Neuronal stem cell (in vitro differentiated cells): ENCODE data around the gene ARHGEF28.

Source experiments
- DNase-seq: peaks from one replicate; pipeline ENCODE4 v3.0.0-alpha.2; 2013; ENCODE audit warnings: low spot score
- H2AFZ ChIP-seq: one replicate; pipeline ENCODE4 v1.6.1; 2013; ENCODE audit warnings: mild to moderate bottlenecking, low read length, inconsistent platforms
- H2AK5ac ChIP-seq: 2 replicates; pipeline ENCODE4 v1.6.1; 2013; ENCODE audit warnings: low read depth, mild to moderate bottlenecking, inconsistent platforms, low read length, moderate library complexity, mixed read lengths
- H2BK120ac ChIP-seq: 2 replicates; pipeline ENCODE4 v1.6.1; 2013; ENCODE audit warnings: low read depth, mild to moderate bottlenecking, inconsistent platforms, low read length, moderate library complexity, mixed read lengths
- H2BK12ac ChIP-seq: one replicate; pipeline ENCODE4 v1.6.1; 2013; ENCODE audit warnings: low read length, inconsistent platforms
- H2BK15ac ChIP-seq: 2 replicates; pipeline ENCODE4 v1.6.1; 2013; ENCODE audit warnings: mild to moderate bottlenecking, low read length, inconsistent platforms, mixed read lengths
- H2BK5ac ChIP-seq: one replicate; pipeline ENCODE4 v1.6.1; 2013; ENCODE audit warnings: inconsistent platforms, mild to moderate bottlenecking, low read length, moderate library complexity
- H3K14ac ChIP-seq: one replicate; pipeline ENCODE4 v1.6.1; 2013; ENCODE audit warnings: low read length, inconsistent platforms
- H3K18ac ChIP-seq: 2 replicates; pipeline ENCODE4 v1.6.1; 2013; ENCODE audit warnings: low read length, inconsistent platforms
- H3K23ac ChIP-seq: 2 replicates; pipeline ENCODE4 v1.6.1; 2013; ENCODE audit warnings: low read depth, mild to moderate bottlenecking, mixed read lengths, low read length, inconsistent platforms; ENCODE audit not compliant: poor library complexity
- H3K27ac ChIP-seq: replicated peaks from 3 replicates; pipeline ENCODE4 v1.5.1; 2013; ENCODE audit warnings: low read length, inconsistent platforms
- H3K27me3 ChIP-seq, 3 experiments: 2 replicates each; pipeline ENCODE4 v1.6.1; 2013; ENCODE audit warnings: low read length in 3 of 3, mild to moderate bottlenecking in 2 of 3, inconsistent platforms in 1 of 3, low read depth in 1 of 3, mixed read lengths in 1 of 3, moderate library complexity in 1 of 3; ENCODE audit not compliant: control insufficient read depth in 3 of 3, insufficient read depth in 3 of 3
- H3K36me3 ChIP-seq, 2 donors: replicated peaks in 1 of 2; 2 replicates each; pipeline ENCODE4 v1.6.1; 2013; ENCODE audit warnings: low read length in 2 of 2; ENCODE audit not compliant: control insufficient read depth in 2 of 2, insufficient read depth in 2 of 2
- H3K4ac ChIP-seq: 2 replicates; pipeline ENCODE4 v1.6.1; 2013; ENCODE audit warnings: inconsistent platforms, mild to moderate bottlenecking, low read length, moderate library complexity
- H3K4me1 ChIP-seq, 2 donors: 1 replicate in 1 of 2; 2 replicates in 1 of 2; pipeline ENCODE4 v1.6.1; 2013; ENCODE audit warnings: low read length in 2 of 2, low read depth in 1 of 2; ENCODE audit not compliant: control insufficient read depth in 2 of 2, insufficient read depth in 1 of 2
- H3K4me2 ChIP-seq: one replicate; pipeline ENCODE4 v1.6.1; 2013; ENCODE audit warnings: mild to moderate bottlenecking, low read length, inconsistent platforms; ENCODE audit not compliant: insufficient read depth, poor library complexity, severe bottlenecking
- H3K4me3 ChIP-seq, 2 donors: 2 replicates each; pipeline ENCODE4 v1.5.1; 2013; ENCODE audit warnings: low read length in 2 of 2, mild to moderate bottlenecking in 2 of 2, inconsistent platforms in 1 of 2, moderate library complexity in 1 of 2
- H3K79me1 ChIP-seq: one replicate; pipeline ENCODE4 v1.6.1; 2013; ENCODE audit warnings: low read depth, mild to moderate bottlenecking, inconsistent platforms, low read length, moderate library complexity
- H3K9ac ChIP-seq: one replicate; pipeline ENCODE4 v1.6.1; 2013; ENCODE audit warnings: mild to moderate bottlenecking, low read depth, low read length, inconsistent platforms; ENCODE audit not compliant: poor library complexity
- H3K9me3 ChIP-seq, 2 donors: replicated peaks in 1 of 2; 2 replicates each; pipeline versions ENCODE3 to v1.6.1; 2013; ENCODE audit warnings: low read length in 2 of 2, mild to moderate bottlenecking in 2 of 2, inconsistent platforms in 1 of 2, low read depth in 1 of 2, mixed read lengths in 1 of 2, moderate library complexity in 1 of 2; ENCODE audit not compliant: control insufficient read depth in 2 of 2, insufficient read depth in 1 of 2
- H4K8ac ChIP-seq: one replicate; pipeline ENCODE4 v1.6.1; 2013; ENCODE audit warnings: low read depth, mild to moderate bottlenecking, inconsistent platforms, low read length, moderate library complexity
- H4K91ac ChIP-seq: one replicate; pipeline ENCODE4 v1.6.1; 2013; ENCODE audit warnings: low read length, low read depth, mild to moderate bottlenecking, inconsistent platforms; ENCODE audit not compliant: poor library complexity
- WGBS, 2 donors: extraction: QIAGEN DNeasy Blood & Tissue Kit; methylation state at CpG; one replicate each; pipeline ENCODE4 v1.1.7; 2013; ENCODE audit warnings: missing lambda C conversion rate in 2 of 2, mixed read lengths in 1 of 2; ENCODE audit not compliant: insufficient read length in 2 of 2, insufficient replicate concordance in 1 of 2; ENCODE audit errors: extremely low coverage in 2 of 2; 5-methylcytosine and 5-hydroxymethylcytosine counted together

Gene ARHGEF28

GRCh38 chr5:73862796-73863195 lies 236.8 kb downstream of the ARHGEF28 start:
- no peaks in the 10 kb centered on the region for H3K79me1 ChIP-seq
- H3K36me3 ChIP-seq: no peaks in the 10 kb centered on the region
- H3K4ac ChIP-seq: no peak overlapping the region
- no peaks in the 10 kb centered on the region for H3K27me3 ChIP-seq
- H3K18ac ChIP-seq: no peak overlapping the region
- no peak overlapping the region for H2AK5ac ChIP-seq
- H2BK15ac ChIP-seq: no peak overlapping the region
- no peak overlapping the region for H3K14ac ChIP-seq
- no peak overlapping the region for H3K9ac ChIP-seq
- H4K8ac ChIP-seq: no peak overlapping the region
- DNase-seq: no peak
- H3K9me3 ChIP-seq: no peaks in the 10 kb centered on the region
- H3K4me1 ChIP-seq: no peaks in the 10 kb centered on the region
- H3K4me2 ChIP-seq: no peak overlapping the region
- H3K27ac ChIP-seq: no peak overlapping the region
- no peak overlapping the region for H2BK120ac ChIP-seq
- no peak overlapping the region for H3K4me3 ChIP-seq
- H3K23ac ChIP-seq: no peak overlapping the region
- H2BK12ac ChIP-seq: no peak overlapping the region
- H4K91ac ChIP-seq: no peak overlapping the region
- H2BK5ac ChIP-seq: no peak overlapping the region
- no peak overlapping the region for H2AFZ ChIP-seq

- no peak overlapping the region for H4K91ac ChIP-seq
- DNase-seq: no peak
- no CpG with 5 or more reads among the region's 3 CpGs for WGBS, 2 donors
Observed at GRCh38 chr5:73863876-73864275, 237.9 kb downstream of the ARHGEF28 start.

DNA sequence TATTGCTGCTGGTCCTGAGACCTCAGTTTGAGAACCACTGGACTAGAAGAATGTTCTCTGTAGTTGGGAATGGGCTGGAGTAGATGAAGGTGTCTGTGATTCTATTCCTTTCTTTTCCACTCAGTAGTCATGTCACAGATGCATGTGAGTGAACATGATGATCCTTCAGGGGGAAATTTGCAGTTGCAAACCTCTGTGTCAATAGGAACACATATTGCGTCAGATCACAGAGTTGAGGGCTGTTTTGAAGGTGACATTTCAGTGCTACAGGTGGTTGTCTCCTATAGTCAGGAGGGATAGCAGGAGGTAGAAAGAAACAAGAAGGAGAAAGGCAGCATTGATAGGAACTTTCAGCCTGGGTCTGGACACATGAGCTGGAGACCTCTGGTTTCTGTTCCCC lies 239.3 kb downstream of the ARHGEF28 start:
- H3K79me1 ChIP-seq: no peaks in the 10 kb centered on the region
- no peak overlapping the region for H2AFZ ChIP-seq
- no CpG with 5 or more reads among the region's 1 CpG for WGBS, 2 donors

More at GRCh38 chr5:73863876-73864275, 237.9 kb downstream of the ARHGEF28 start:
- H3K9me3 ChIP-seq: no peaks in the 10 kb centered on the region
- H2AFZ ChIP-seq: no peak overlapping the region
- no peak overlapping the region for H2BK5ac ChIP-seq
- no peak overlapping the region for H3K4me3 ChIP-seq
- H4K8ac ChIP-seq: no peak overlapping the region
- no peak overlapping the region for H3K18ac ChIP-seq
- H3K23ac ChIP-seq: no peak overlapping the region
- no peak overlapping the region for H3K4ac ChIP-seq
- H3K27me3 ChIP-seq: no peaks in the 10 kb centered on the region
- no peaks in the 10 kb centered on the region for H3K79me1 ChIP-seq
- H3K4me2 ChIP-seq: no peak overlapping the region
- H2BK12ac ChIP-seq: no peak overlapping the region
- no peak overlapping the region for H3K14ac ChIP-seq
- H3K4me1 ChIP-seq: no peaks in the 10 kb centered on the region
- no peak overlapping the region for H2BK15ac ChIP-seq
- H3K27ac ChIP-seq: no peak overlapping the region
- no peak overlapping the region for H3K9ac ChIP-seq
- H2BK120ac ChIP-seq: no peak overlapping the region
- no peaks in the 10 kb centered on the region for H3K36me3 ChIP-seq
- no peak overlapping the region for H2AK5ac ChIP-seq

GRCh38 chr5:73867345-73868335 lies 241.6 kb downstream of the ARHGEF28 start:
- H3K9me3 ChIP-seq: no peaks in the 10 kb centered on the region
- no peak overlapping the region for H3K18ac ChIP-seq
- no peak overlapping the region for H4K8ac ChIP-seq
- no peak overlapping the region for H3K4ac ChIP-seq
- H3K36me3 ChIP-seq: no peaks in the 10 kb centered on the region
- no peak overlapping the region for H4K91ac ChIP-seq
- H3K79me1 ChIP-seq: no peaks in the 10 kb centered on the region
- H2AK5ac ChIP-seq: no peak overlapping the region
- no peak overlapping the region for H2BK12ac ChIP-seq
- no peak overlapping the region for H3K14ac ChIP-seq
- H3K4me1 ChIP-seq: no peaks in the 10 kb centered on the region
- H2BK5ac ChIP-seq: no peak overlapping the region
- H3K23ac ChIP-seq: no peak overlapping the region
- no peak overlapping the region for H2BK120ac ChIP-seq
- no peak overlapping the region for H2AFZ ChIP-seq
- H3K4me3 ChIP-seq: no peak overlapping the region
- H3K9ac ChIP-seq: no peak overlapping the region
- no peak overlapping the region for H3K27ac ChIP-seq
- no peak for DNase-seq
- no peaks in the 10 kb centered on the region for H3K27me3 ChIP-seq
- H2BK15ac ChIP-seq: no peak overlapping the region
- no CpG with 5 or more reads among the region's 5 CpGs for WGBS, 2 donors
- no peak overlapping the region for H3K4me2 ChIP-seq

More for the DNA sequence above, 239.3 kb downstream of the ARHGEF28 start:
- Histone ChIP-seq H3K18ac (no peak overlapping the region), H2BK12ac (no peak overlapping the region), H3K27ac (no peak overlapping the region), H2AK5ac (no peak overlapping the region), H2BK5ac (no peak overlapping the region), H2BK15ac (no peak overlapping the region), H3K4me2 (no peak overlapping the region), H3K4me3 (no peak overlapping the region), H2BK120ac (no peak overlapping the region), H3K4me1 (no peaks in the 10 kb centered on the region), H3K9me3 (no peaks in the 10 kb centered on the region), H3K23ac (no peak overlapping the region), H3K27me3 (no peaks in the 10 kb centered on the region), H3K36me3 (no peaks in the 10 kb centered on the region), H4K8ac (no peak overlapping the region), H3K4ac (no peak overlapping the region), H3K9ac (no peak overlapping the region), H4K91ac (no peak overlapping the region), H3K14ac (no peak overlapping the region)
- DNase-seq: no peak
